ENCODE data around the gene ZNF536.
"Not testable (repeated sequence)": the region's sequence is repeated elsewhere in the genome, so short reads cannot be mapped to it uniquely, and the experiment has no call there.

ZNF536 gene

GRCh38 chr19:30443531-30444252 lies 71.5 kb downstream of the ZNF536 start:
- no peak for DNase-seq (ENCODE audit: low read depth)
- TF ChIP-seq CTCF (IDR thresholded peaks at IDR 0.05; ENCODE audit: control insufficient read depth, insufficient read depth, low read depth, low read length, missing control alignments): no peak
- H3K4me3 ChIP-seq (ENCODE audit: control insufficient read depth, low read depth, low read length): no peak overlapping the region

GRCh38 chr19:30444253-30444671 lies 72.1 kb downstream of the ZNF536 start:
- DNase-seq (ENCODE audit: low read depth): no peak
- no peak for TF ChIP-seq CTCF (IDR thresholded peaks at IDR 0.05; ENCODE audit: control insufficient read depth, insufficient read depth, low read depth, low read length, missing control alignments)
- H3K4me3 ChIP-seq (ENCODE audit: control insufficient read depth, low read depth, low read length): no peak overlapping the region

- DNase-seq (ENCODE audit: low read depth): no peak
- H3K4me3 ChIP-seq (ENCODE audit: control insufficient read depth, low read depth, low read length): no peak overlapping the region
- no peak for TF ChIP-seq CTCF (IDR thresholded peaks at IDR 0.05; ENCODE audit: control insufficient read depth, insufficient read depth, low read depth, low read length, missing control alignments)
These were observed 72.6 kb downstream of the ZNF536 start for GRCh38 chr19:30444686-30445232.

- H3K4me3 ChIP-seq (ENCODE audit: control insufficient read depth, low read depth, low read length): no peak overlapping the region
- TF ChIP-seq CTCF (IDR thresholded peaks at IDR 0.05; ENCODE audit: control insufficient read depth, insufficient read depth, low read depth, low read length, missing control alignments): no peak
- no peak for DNase-seq (ENCODE audit: low read depth)
These were observed 73.2 kb downstream of the ZNF536 start for GRCh38 chr19:30445385-30445784.

GRCh38 chr19:30446120-30446519 lies 73.9 kb downstream of the ZNF536 start:
- not testable (repeated sequence) for DNase-seq (ENCODE audit: low read depth); H3K4me3 ChIP-seq (ENCODE audit: control insufficient read depth, low read depth, low read length)

- H3K4me3 ChIP-seq (ENCODE audit: control insufficient read depth, low read depth, low read length): no peak overlapping the region
- no peak for DNase-seq (ENCODE audit: low read depth)
- no peak for TF ChIP-seq CTCF (IDR thresholded peaks at IDR 0.05; ENCODE audit: control insufficient read depth, insufficient read depth, low read depth, low read length, missing control alignments)
These were observed 74.8 kb downstream of the ZNF536 start for GRCh38 chr19:30446850-30447552.

GRCh38 chr19:30447553-30447870 lies 75.3 kb downstream of the ZNF536 start:
- no peak for DNase-seq (ENCODE audit: low read depth)
- TF ChIP-seq CTCF (IDR thresholded peaks at IDR 0.05; ENCODE audit: control insufficient read depth, insufficient read depth, low read depth, low read length, missing control alignments): no peak
- no peak overlapping the region for H3K4me3 ChIP-seq (ENCODE audit: control insufficient read depth, low read depth, low read length)
